Heart left ventricle (tissue), 13 donors: Measurements from ENCODE around the gene CDK8.

ENCODE experiments used
- POLR2A ChIP-seq, 2 donors: fragments of 450-650 bp; IDR thresholded peaks; one replicate each; pipeline ENCODE4 v1.6.1; 2017; ENCODE audit warnings: antibody characterized with exemption in 2 of 2, mild to moderate bottlenecking in 2 of 2, moderate library complexity in 2 of 2
- TF ChIP-seq, protein P1 (sequence below), 12 donors: fragments of 200-600 bp; sonication (generic) in 4 of 12; IDR thresholded peaks; one replicate each; pipeline versions ENCODE4 v1.5.0 to v1.8.0; 2018 to 2022; ENCODE audit warnings: antibody characterized with exemption in 12 of 12, mild to moderate bottlenecking in 5 of 12
- donor health status: ischemic (EF 13 %, LVEDD 7.1; RV severe dilation, severe dysfunction).
- donor health status: DM: no; HTN: yes; CAD: no.
- donor health status: DM: no; HTN: no; CAD: no.
- donor health status: ischemic (EF 25% LVEDD 6.9; RV normal size, moderate dysfunction).
- donor health status: ischemic (EF 25% LVEDD 5.7; RV mildly dilated, moderate dysfunction).
- donor health status: ischemic (EF 35%, LVEDD 5.7; RV mildly dilated, moderate dysfunction).
- donor health status: nonischemic (EF 11% LVEDD 7.7; RV severe dilation, severe dysfunction).
- donor health status: DM: yes; HTN: yes; CAD: no.
- donor health status: PGD.
- donor health status: ischemic (EF 29% LVEDD 5.4; RV normal size, mild dysfunction).
- donor health status: nonischemic (EF 23%, LVEDD 6.1; RV moderate dilation, normal function).

- TF ChIP-seq, protein P1, sequence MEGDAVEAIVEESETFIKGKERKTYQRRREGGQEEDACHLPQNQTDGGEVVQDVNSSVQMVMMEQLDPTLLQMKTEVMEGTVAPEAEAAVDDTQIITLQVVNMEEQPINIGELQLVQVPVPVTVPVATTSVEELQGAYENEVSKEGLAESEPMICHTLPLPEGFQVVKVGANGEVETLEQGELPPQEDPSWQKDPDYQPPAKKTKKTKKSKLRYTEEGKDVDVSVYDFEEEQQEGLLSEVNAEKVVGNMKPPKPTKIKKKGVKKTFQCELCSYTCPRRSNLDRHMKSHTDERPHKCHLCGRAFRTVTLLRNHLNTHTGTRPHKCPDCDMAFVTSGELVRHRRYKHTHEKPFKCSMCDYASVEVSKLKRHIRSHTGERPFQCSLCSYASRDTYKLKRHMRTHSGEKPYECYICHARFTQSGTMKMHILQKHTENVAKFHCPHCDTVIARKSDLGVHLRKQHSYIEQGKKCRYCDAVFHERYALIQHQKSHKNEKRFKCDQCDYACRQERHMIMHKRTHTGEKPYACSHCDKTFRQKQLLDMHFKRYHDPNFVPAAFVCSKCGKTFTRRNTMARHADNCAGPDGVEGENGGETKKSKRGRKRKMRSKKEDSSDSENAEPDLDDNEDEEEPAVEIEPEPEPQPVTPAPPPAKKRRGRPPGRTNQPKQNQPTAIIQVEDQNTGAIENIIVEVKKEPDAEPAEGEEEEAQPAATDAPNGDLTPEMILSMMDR (IDR thresholded peaks at IDR 0.05), result no peak
- TF ChIP-seq POLR2A (IDR thresholded peaks at IDR 0.05), result no peak
These were observed 26.6 kb upstream of the CDK8 start for GRCh38 chr13:26227166-26227971.
